ENCODE results near the gene TP53TG5. TPM values are rescaled to one million over a fixed set of nuclear protein-coding genes. Genes with fewer than 3 reads are reported as not detected.

The TP53TG5 gene
- total RNA-seq, 5 donors from 2014 or later (not counting 1 experiment from before 2014, with no cell fraction given), result 0.10 to 0.23 (median 0.16) TPM; not detected in 2

- WGBS (ENCODE audit: insufficient coverage), result 1% methylated on average over 70 of the region's 87 CpGs
- peaks cover 5 to 7% of the 10 kb centered on the region in 2 donors for H3K36me3 ChIP-seq (ENCODE audit: control insufficient read depth in 2 of 2, extremely low read depth in 1 of 2, insufficient read depth in 1 of 2, low read length in 1 of 2)
These were observed 28.3 kb upstream of the TP53TG5 start for GRCh38 chr20:45406260-45407066.

GRCh38 chr20:45405571-45406259, 27.6 kb upstream of the TP53TG5 start:
- H3K27ac ChIP-seq (ENCODE audit: low read length), result no peak overlapping the region
- peaks cover 5 to 7% of the 10 kb centered on the region in 2 donors for H3K36me3 ChIP-seq (ENCODE audit: control insufficient read depth in 2 of 2, extremely low read depth in 1 of 2, insufficient read depth in 1 of 2, low read length in 1 of 2)
- peak overlapping the region in 1 of 2 donors; percentile 16 for H3K27ac Mint-ChIP-seq
- H3K9me3 Mint-ChIP-seq, result peaks cover 0 to 7% (median 0%) of the 10 kb centered on the region in 3 donors
- no peaks in the 10 kb centered on the region for H3K9me3 ChIP-seq
- ATAC-seq (replicated peaks in 1 of 4) (peak; percentile 1 to 34 (median 21)), DNase-seq (peak in 1 of 35 experiments; percentile 13)
- H3K36me3 Mint-ChIP-seq, result peaks cover 16% of the 10 kb centered on the region
- H3K27me3 ChIP-seq (replicated peaks in 1 of 2; ENCODE audit: control insufficient read depth in 2 of 2, extremely low read depth in 1 of 2, insufficient read depth in 2 of 2, low read length in 1 of 2), result no peaks in the 10 kb centered on the region
- H3K27me3 Mint-ChIP-seq, result peaks cover 0 to 3% of the 10 kb centered on the region in 2 donors
- ChIA-PET POLR2A (interaction anchor here in 1 of 2 donors (0.5 kb wide), 1 partner anchor 34 kb away, joined by 7 read pairs; no protein-coding TSS in a partner anchor), CTCF (interaction anchor here in 1 of 2 donors (1.3 kb wide), 1 partner anchor 31 kb away, joined by 4 read pairs; no protein-coding TSS in a partner anchor)
- H3K4me1 Mint-ChIP-seq, result peaks cover 22 to 24% (median 22%) of the 10 kb centered on the region in 3 donors
- under 1% methylated on average over 34 of the region's 49 CpGs for WGBS (ENCODE audit: insufficient coverage)
- peaks cover 10 to 27% of the 10 kb centered on the region in 2 experiments for H3K4me1 ChIP-seq (ENCODE audit: control insufficient read depth in 1 of 2, extremely low read depth in 1 of 2, insufficient read depth in 2 of 2, low read length in 2 of 2)
- H3K4me3 ChIP-seq (ENCODE audit: control insufficient read depth in 1 of 2, extremely low read depth in 1 of 2, low read length in 1 of 2), result peak overlapping the region; percentile 71 to 74
- peak overlapping the region; percentile 79 to 83 (median 82) for H3K4me3 Mint-ChIP-seq

More at GRCh38 chr20:45406260-45407066, 28.3 kb upstream of the TP53TG5 start:
- Histone ChIP-seq H3K4me3 (ENCODE audit: control insufficient read depth in 1 of 2, extremely low read depth in 1 of 2, low read length in 1 of 2) (peak overlapping the region; percentile 71 to 74), H3K27me3 (replicated peaks in 1 of 2; ENCODE audit: control insufficient read depth in 2 of 2, extremely low read depth in 1 of 2, insufficient read depth in 2 of 2, low read length in 1 of 2) (no peaks in the 10 kb centered on the region), H3K27ac (ENCODE audit: low read length) (peak overlapping the region; percentile 68), H3K4me1 (ENCODE audit: control insufficient read depth in 1 of 2, extremely low read depth in 1 of 2, insufficient read depth in 2 of 2, low read length in 2 of 2) (peaks cover 10 to 27% of the 10 kb centered on the region in 2 experiments), H3K9me3 (no peaks in the 10 kb centered on the region)
- Mint-ChIP-seq H3K4me3 (peak overlapping the region; percentile 82 to 83 (median 82)), H3K4me1 (peaks cover 22 to 24% (median 22%) of the 10 kb centered on the region in 3 donors), H3K27me3 (peaks cover 0 to 3% of the 10 kb centered on the region in 2 donors), H3K9me3 (peaks cover 0 to 4% (median 0%) of the 10 kb centered on the region in 3 donors), H3K36me3 (peaks cover 14% of the 10 kb centered on the region), H3K27ac (peak overlapping the region; percentile 46 to 64)
- peak; percentile 37 to 65 (median 62) for ATAC-seq (replicated peaks in 1 of 4)
- CTCF ChIA-PET, result interaction anchor here (0.6 to 1.6 kb wide), 4 partner anchors 9 to 44 kb away, joined by 3 to 5 read pairs (median 4); partner anchors contain the start of genes PIGT (in 1 of the 2) and SYS1 (in 1 of the 2)
- DNase-seq, result peak in 18 of 35 experiments; percentile 10 to 61 (median 28)
- POLR2A ChIA-PET, result interaction anchor here in 1 of 2 donors (0.7 to 1.8 kb wide), 2 partner anchors 9 to 11 kb away, joined by 3 to 5 read pairs; partner anchors contain the start of gene PIGT

GRCh38 chr20:45404438-45404837, 26.3 kb upstream of the TP53TG5 start:
- Mint-ChIP-seq H3K4me3 (peak overlapping the region; percentile 79 to 83 (median 81)), H3K27ac (peak overlapping the region; percentile 66 to 71), H3K27me3 (peaks cover 0 to 3% of the 10 kb centered on the region in 2 donors), H3K9me3 (peaks cover 4 to 16% (median 7%) of the 10 kb centered on the region in 3 donors), H3K4me1 (peaks cover 22 to 24% (median 22%) of the 10 kb centered on the region in 3 donors), H3K36me3 (peaks cover 18% of the 10 kb centered on the region)
- Histone ChIP-seq H3K27me3 (replicated peaks in 1 of 2; ENCODE audit: control insufficient read depth in 2 of 2, extremely low read depth in 1 of 2, insufficient read depth in 2 of 2, low read length in 1 of 2) (no peaks in the 10 kb centered on the region), H3K27ac (ENCODE audit: low read length) (no peak overlapping the region), H3K36me3 (ENCODE audit: control insufficient read depth in 2 of 2, extremely low read depth in 1 of 2, insufficient read depth in 1 of 2, low read length in 1 of 2) (no peaks in the 10 kb centered on the region), H3K4me1 (ENCODE audit: control insufficient read depth in 1 of 2, extremely low read depth in 1 of 2, insufficient read depth in 2 of 2, low read length in 2 of 2) (peaks cover 10 to 27% of the 10 kb centered on the region in 2 experiments), H3K4me3 (ENCODE audit: control insufficient read depth in 1 of 2, extremely low read depth in 1 of 2, low read length in 1 of 2) (no peak overlapping the region), H3K9me3 (no peaks in the 10 kb centered on the region)
- POLR2A ChIA-PET, result interaction anchor here (0.6 kb wide), 2 partner anchors 31 to 385 kb away, joined by 3 to 5 read pairs; no protein-coding TSS in a partner anchor
- ATAC-seq (replicated peaks in 1 of 4) (no peak), DNase-seq (no peak)
- no CpG with 5 or more reads among the region's 1 CpG for WGBS (ENCODE audit: insufficient coverage)
- CTCF ChIA-PET, result interaction anchor here (0.6 kb wide), 2 partner anchors 12 to 31 kb away, joined by 3 read pairs; no protein-coding TSS in a partner anchor

- ATAC-seq (replicated peaks in 1 of 4) (no peak), DNase-seq (no peak)
- H3K27me3 ChIP-seq (replicated peaks in 1 of 2; ENCODE audit: control insufficient read depth in 2 of 2, extremely low read depth in 1 of 2, insufficient read depth in 2 of 2, low read length in 1 of 2), result no peaks in the 10 kb centered on the region
- H3K27ac ChIP-seq (ENCODE audit: low read length), result no peak overlapping the region
- H3K4me3 Mint-ChIP-seq, result no peak overlapping the region
- H3K36me3 Mint-ChIP-seq, result peaks cover 20% of the 10 kb centered on the region
- H3K9me3 ChIP-seq, result no peaks in the 10 kb centered on the region
- H3K4me1 Mint-ChIP-seq, result peaks cover 16 to 18% (median 16%) of the 10 kb centered on the region in 3 donors
- ChIA-PET POLR2A (no interaction called here), CTCF (interaction anchor here (0.6 kb wide), 2 partner anchors 30 to 36 kb away, joined by 3 to 4 read pairs; no protein-coding TSS in a partner anchor)
- H3K4me3 ChIP-seq (ENCODE audit: control insufficient read depth in 1 of 2, extremely low read depth in 1 of 2, low read length in 1 of 2), result no peak overlapping the region
- H3K9me3 Mint-ChIP-seq, result peaks cover 4 to 18% (median 9%) of the 10 kb centered on the region in 3 donors
- peaks cover 10 to 21% of the 10 kb centered on the region in 2 experiments for H3K4me1 ChIP-seq (ENCODE audit: control insufficient read depth in 1 of 2, extremely low read depth in 1 of 2, insufficient read depth in 2 of 2, low read length in 2 of 2)
- H3K27me3 Mint-ChIP-seq, result peaks cover 0 to 3% of the 10 kb centered on the region in 2 donors
- no CpG with 5 or more reads among the region's 1 CpG for WGBS (ENCODE audit: insufficient coverage)
- H3K27ac Mint-ChIP-seq, result no peak overlapping the region
- H3K36me3 ChIP-seq (ENCODE audit: control insufficient read depth in 2 of 2, extremely low read depth in 1 of 2, insufficient read depth in 1 of 2, low read length in 1 of 2), result no peaks in the 10 kb centered on the region
These were observed 24.8 kb upstream of the TP53TG5 start for GRCh38 chr20:45402946-45403345.

- Histone ChIP-seq H3K4me3 (ENCODE audit: control insufficient read depth in 1 of 2, extremely low read depth in 1 of 2, low read length in 1 of 2) (no peak overlapping the region), H3K27me3 (replicated peaks in 1 of 2; ENCODE audit: control insufficient read depth in 2 of 2, extremely low read depth in 1 of 2, insufficient read depth in 2 of 2, low read length in 1 of 2) (no peaks in the 10 kb centered on the region), H3K36me3 (ENCODE audit: control insufficient read depth in 2 of 2, extremely low read depth in 1 of 2, insufficient read depth in 1 of 2, low read length in 1 of 2) (no peaks in the 10 kb centered on the region), H3K4me1 (ENCODE audit: control insufficient read depth in 1 of 2, extremely low read depth in 1 of 2, insufficient read depth in 2 of 2, low read length in 2 of 2) (peaks cover 2 to 6% of the 10 kb centered on the region in 2 experiments), H3K9me3 (no peaks in the 10 kb centered on the region), H3K27ac (ENCODE audit: low read length) (no peak overlapping the region)
- CTCF ChIA-PET, result no interaction called here
- POLR2A ChIA-PET, result no interaction called here
- Mint-ChIP-seq H3K4me3 (no peak overlapping the region), H3K27ac (no peak overlapping the region), H3K27me3 (peaks cover 0 to 3% of the 10 kb centered on the region in 2 donors), H3K4me1 (peaks cover 6 to 9% (median 7%) of the 10 kb centered on the region in 3 donors), H3K36me3 (peaks cover 24% of the 10 kb centered on the region), H3K9me3 (peaks cover 4 to 18% (median 9%) of the 10 kb centered on the region in 3 donors)
- 89% methylated on average over 6 of the region's 6 CpGs for WGBS (ENCODE audit: insufficient coverage)
- DNase-seq (no peak), ATAC-seq (replicated peaks in 1 of 4) (no peak)
These were observed 22.4 kb upstream of the TP53TG5 start for GRCh38 chr20:45400346-45401031.

Measured in T-cell (primary cell).